Fibroblast of the aortic adventitia (primary cell): ENCODE measurements around the gene PLXNA4. TPM values are rescaled to one million over a fixed set of nuclear protein-coding genes. Genes with fewer than 3 reads are reported as not detected.

Experiments used
- DNase-seq: peaks from one replicate; pipeline ENCODE4 v3.0.0-alpha.2; 2010; ENCODE audit warnings: low read depth
- H3K4me3 ChIP-seq: 2 replicates; pipeline ENCODE4 v1.5.1; 2011; ENCODE audit warnings: low read depth, mild to moderate bottlenecking, control low read depth, low read length, moderate library complexity
- total RNA-seq: library from RNA; depleted of rRNA; stranded (reverse); fragments of >200 nt; gene quantifications from 2 replicates; pipeline ENCODE4 v1.2.3, GENCODE V29; 2012; ENCODE audit warnings: low replicate concordance
- TF ChIP-seq, protein P1 (sequence below): IDR thresholded peaks from 2 replicates; pipeline ENCODE4 v1.5.1; 2011; ENCODE audit warnings: mild to moderate bottlenecking, low read length, control low read depth, inconsistent platforms; ENCODE audit not compliant: insufficient read depth

Gene PLXNA4
- total RNA-seq, 1 donor, result 3.0 TPM

DNA sequence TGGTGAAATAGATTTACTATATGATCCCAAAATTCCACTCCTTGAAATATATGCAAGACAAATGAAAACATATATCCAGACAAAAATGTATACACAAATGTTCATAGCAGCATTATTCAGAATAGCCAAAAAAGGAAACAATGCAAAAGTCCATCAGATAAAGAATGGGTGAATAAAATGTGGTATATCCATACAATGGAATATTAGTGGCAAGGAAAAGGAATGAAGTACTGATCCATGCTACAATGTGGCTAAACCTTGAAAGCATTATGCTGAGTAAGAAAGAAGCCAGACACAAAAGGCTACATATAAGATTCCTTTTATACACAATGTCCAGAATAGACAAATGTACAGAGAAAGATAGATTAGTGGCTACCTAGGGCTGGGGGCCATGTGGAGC lies 225.5 kb downstream of the PLXNA4 start:
- DNase-seq, result no peak
- H3K4me3 ChIP-seq, result no peak overlapping the region
- TF ChIP-seq, protein P1, sequence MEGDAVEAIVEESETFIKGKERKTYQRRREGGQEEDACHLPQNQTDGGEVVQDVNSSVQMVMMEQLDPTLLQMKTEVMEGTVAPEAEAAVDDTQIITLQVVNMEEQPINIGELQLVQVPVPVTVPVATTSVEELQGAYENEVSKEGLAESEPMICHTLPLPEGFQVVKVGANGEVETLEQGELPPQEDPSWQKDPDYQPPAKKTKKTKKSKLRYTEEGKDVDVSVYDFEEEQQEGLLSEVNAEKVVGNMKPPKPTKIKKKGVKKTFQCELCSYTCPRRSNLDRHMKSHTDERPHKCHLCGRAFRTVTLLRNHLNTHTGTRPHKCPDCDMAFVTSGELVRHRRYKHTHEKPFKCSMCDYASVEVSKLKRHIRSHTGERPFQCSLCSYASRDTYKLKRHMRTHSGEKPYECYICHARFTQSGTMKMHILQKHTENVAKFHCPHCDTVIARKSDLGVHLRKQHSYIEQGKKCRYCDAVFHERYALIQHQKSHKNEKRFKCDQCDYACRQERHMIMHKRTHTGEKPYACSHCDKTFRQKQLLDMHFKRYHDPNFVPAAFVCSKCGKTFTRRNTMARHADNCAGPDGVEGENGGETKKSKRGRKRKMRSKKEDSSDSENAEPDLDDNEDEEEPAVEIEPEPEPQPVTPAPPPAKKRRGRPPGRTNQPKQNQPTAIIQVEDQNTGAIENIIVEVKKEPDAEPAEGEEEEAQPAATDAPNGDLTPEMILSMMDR, result no peak

DNA sequence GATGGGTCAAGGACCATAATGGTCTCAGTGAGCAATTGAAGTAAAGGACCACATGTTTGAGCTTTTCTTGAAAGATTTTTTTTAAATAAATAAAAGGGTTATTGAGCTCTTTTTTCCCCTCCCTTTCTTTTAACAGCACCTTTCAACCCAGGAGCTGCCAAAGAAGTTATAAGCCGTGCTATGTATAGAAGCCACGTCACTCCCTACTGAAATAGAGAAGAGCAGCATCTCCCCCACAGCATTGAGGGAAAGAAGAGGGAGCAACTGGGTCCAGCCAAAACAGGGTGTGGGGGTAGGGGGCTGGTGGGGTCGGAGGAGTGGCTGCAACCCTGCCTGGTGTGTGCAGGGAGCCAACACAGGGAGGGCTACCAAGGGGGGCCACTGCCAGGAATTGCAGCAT lies 227.2 kb downstream of the PLXNA4 start:
- no peak overlapping the region for H3K4me3 ChIP-seq
- DNase-seq, result no peak
- TF ChIP-seq, protein P1, result no peak

DNA sequence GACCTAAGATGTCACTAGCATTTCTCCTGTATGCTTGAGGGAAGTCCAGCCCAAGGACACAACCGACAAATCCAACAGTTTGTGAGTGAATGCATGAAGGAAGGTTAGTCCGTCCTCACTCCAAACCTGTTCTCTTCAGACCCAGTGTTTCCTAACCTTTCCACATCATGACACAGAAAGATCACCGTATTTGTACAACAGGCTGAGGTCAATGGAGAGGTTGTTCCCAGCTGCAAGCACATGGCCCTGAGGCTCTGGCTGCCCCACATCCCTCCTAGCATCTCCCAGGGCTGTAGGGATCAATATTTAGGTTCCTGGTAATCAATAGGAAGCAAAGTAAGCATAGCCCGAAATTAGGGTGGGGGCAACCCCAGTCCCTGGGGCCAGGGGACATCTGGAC lies 227.9 kb downstream of the PLXNA4 start:
- no peak for DNase-seq
- TF ChIP-seq, protein P1, result no peak
- H3K4me3 ChIP-seq, result no peak overlapping the region

DNA sequence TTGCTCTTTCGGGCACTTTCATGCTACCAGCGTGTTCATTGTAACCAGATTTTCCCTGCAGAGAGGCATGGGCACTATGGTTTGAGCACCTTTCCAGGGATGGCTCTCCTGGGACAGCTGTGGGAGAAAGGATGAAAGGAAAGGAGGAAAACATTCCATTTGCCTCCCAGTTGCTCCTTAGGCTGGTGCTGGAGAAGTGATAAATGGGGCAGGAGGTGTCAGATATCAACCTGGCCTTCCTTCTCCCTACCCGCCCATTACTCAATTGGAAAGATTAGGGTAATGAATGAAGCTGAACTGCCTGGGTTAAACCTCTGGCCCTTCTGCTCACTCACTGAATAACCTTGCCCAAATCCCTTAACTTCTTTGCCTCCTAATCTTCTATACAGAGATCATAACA lies 228.4 kb downstream of the PLXNA4 start:
- no peak overlapping the region for H3K4me3 ChIP-seq
- TF ChIP-seq, protein P1, result no peak

DNA sequence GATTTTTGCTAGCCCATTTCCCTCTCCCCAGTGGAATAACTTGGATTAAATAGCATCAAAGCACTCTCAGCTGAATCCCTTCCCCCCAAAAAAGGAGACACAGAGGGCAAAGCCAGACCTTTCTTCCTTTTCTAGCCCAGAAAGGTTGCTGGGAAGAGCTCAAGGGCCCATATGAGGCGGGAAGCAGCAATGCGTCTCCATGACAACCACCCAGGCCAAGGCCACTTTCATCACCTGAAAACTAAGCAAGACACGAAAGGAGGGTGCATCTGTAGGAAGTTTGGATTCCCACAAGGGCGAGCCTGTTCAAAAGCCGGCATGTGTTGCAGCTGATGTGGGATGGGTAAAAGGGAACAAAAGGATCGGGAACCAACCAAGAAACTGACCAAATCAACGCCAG lies 229.1 kb downstream of the PLXNA4 start:
- H3K4me3 ChIP-seq, result no peak overlapping the region
- TF ChIP-seq, protein P1, result no peak
- no peak for DNase-seq

More for the DNA sequence above, 228.4 kb downstream of the PLXNA4 start:
- DNase-seq, result no peak

DNA sequence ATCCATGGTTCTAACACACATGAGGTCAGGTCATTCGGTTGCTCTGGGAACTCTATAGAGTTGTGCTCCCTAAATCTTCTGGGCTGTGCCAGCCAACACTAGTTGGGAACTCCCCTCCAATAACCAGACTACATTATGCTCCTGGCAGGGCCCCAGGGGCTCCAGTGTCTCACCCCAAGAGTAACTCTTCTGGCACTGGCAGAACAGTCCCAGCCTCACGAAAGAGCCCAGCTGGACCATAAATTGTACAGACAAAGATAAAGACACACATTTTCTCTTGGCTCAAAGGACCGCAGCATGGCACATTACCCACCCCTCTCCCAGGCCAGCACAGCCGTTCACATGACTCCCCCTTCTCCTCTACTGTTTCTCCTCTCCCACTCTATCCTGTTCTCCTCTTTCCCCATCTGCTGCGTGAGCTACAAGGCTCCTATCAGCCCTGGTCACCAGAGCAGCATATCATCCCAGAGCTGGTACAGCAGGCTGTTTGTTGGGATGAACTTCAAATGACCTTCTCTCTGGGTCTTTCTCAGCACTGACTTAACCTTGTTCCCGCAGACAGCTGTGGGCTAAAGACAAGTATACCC lies 230.6 kb downstream of the PLXNA4 start:
- H3K4me3 ChIP-seq, result no peak overlapping the region
- no peak for DNase-seq
- TF ChIP-seq, protein P1, result no peak

DNA sequence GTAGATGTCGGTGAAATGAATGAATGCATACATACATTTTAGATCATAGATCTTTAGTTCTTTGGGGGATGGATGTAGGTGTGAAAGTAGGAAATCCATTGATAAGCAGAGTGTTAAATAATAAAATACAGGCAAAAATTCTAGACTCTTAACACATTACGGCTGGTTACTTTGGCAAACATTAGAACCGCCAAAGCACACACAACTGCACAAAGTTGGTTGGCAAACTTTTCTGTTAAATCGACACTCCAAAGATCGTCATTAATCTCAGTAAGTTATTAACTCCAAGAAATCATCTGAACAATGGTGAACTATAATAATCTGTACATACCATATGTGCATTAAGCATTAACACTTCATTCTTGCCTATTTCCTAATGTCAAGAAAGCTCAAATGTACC lies 231.2 kb downstream of the PLXNA4 start:
- DNase-seq, result no peak
- TF ChIP-seq, protein P1, result no peak
- H3K4me3 ChIP-seq, result no peak overlapping the region
